K562 (cell line): Measurements from ENCODE around the gene C19orf44.

Experiments used
- CBX5 ChIP-seq: IDR thresholded peaks from 2 replicates; pipeline ENCODE4 v1.6.1; 2014; ENCODE audit warnings: low read depth, borderline replicate concordance
- CREM ChIP-seq: IDR thresholded peaks from 2 replicates; pipeline ENCODE4 v1.6.1; 2014; ENCODE audit warnings: antibody characterized with exemption, low read depth
- RFX5 ChIP-seq: IDR thresholded peaks from 2 replicates; pipeline ENCODE4 v1.6.1; 2011; ENCODE audit warnings: low read depth, mild to moderate bottlenecking, improper control_type of control experiment, low read length
- TBP ChIP-seq: optimal IDR thresholded peaks from 2 replicates; pipeline ENCODE3; 2011; ENCODE audit warnings: low read depth, low read length, improper control_type of control experiment
- TF ChIP-seq, protein P1 (sequence below): fragments of 250-450 bp; sonication (Bioruptor Pico); IDR thresholded peaks from 2 replicates; pipeline ENCODE4 v1.5.0; 2021

GRCh38 chr19:16520986-16521624, 24.9 kb downstream of the C19orf44 start:
- TF ChIP-seq CBX5 (no peak), CREM (no peak), RFX5 (no peak), TBP (no peak)
- TF ChIP-seq, protein P1, sequence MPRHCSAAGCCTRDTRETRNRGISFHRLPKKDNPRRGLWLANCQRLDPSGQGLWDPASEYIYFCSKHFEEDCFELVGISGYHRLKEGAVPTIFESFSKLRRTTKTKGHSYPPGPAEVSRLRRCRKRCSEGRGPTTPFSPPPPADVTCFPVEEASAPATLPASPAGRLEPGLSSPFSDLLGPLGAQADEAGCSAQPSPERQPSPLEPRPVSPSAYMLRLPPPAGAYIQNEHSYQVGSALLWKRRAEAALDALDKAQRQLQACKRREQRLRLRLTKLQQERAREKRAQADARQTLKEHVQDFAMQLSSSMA (CRISPR knock-in tag), result no peak
